NCI-H1417 treated with DMSO at 0.1 percent for 48 hours (cell line): ENCODE results near the gene RBM4B.
"Not testable (repeated sequence)": the region's sequence is repeated elsewhere in the genome, so short reads cannot be mapped to it uniquely, and the experiment has no call there.

Source experiments
- DNase-seq: peaks from one replicate; lab custom pipeline; 2025; lab: John Stamatoyannopoulos, UW

The RBM4B gene, protein sequence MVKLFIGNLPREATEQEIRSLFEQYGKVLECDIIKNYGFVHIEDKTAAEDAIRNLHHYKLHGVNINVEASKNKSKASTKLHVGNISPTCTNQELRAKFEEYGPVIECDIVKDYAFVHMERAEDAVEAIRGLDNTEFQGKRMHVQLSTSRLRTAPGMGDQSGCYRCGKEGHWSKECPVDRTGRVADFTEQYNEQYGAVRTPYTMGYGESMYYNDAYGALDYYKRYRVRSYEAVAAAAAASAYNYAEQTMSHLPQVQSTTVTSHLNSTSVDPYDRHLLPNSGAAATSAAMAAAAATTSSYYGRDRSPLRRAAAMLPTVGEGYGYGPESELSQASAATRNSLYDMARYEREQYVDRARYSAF

DNA sequence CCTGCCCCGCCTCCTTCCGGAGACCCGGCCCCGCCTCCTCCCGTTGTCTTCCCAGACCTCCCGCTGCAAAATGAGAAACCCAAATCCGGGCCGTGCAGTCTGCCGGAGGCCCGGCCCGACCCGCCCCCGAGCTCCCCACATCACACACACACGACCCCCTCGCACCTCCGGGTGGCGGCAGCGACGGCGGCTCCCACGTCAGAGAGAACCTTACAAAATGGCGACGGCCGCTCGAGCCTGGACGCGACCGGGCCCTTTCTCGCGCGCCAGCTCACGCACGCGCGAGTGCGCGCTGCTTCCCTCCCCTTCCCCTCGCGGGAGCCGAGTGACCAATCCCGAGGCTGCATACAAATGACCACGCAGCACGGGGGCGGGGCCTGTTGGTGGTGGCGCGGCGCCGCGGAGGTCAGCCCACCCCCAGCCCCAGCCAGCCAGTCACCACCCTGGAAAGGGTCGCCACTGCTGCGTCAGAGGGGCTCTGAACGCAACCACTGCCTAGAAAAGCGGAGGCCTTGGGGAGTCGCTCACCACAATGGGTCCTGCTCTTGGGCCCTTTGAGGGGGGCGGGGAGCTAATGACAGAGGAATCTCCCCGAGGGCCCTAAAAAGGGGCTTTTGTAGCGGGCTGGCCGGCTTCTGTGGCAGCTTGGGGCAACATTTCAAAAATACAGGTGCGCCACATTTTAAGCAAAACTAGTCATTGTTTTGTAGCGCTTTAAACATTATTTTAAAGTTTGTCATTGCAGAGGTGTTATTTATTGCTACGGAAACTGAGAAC is at the start of gene RBM4B:
Gene RBM4B, minus strand, starts transcription at position 289 of the 777 bp plus-strand sequence. CDS start 808 bp downstream, outside the sequence.
- DNase-seq: peak; percentile 73

GRCh38 chr11:66725647-66726046 is 48.0 kb upstream of the RBM4B start:
- no peak for DNase-seq

DNA sequence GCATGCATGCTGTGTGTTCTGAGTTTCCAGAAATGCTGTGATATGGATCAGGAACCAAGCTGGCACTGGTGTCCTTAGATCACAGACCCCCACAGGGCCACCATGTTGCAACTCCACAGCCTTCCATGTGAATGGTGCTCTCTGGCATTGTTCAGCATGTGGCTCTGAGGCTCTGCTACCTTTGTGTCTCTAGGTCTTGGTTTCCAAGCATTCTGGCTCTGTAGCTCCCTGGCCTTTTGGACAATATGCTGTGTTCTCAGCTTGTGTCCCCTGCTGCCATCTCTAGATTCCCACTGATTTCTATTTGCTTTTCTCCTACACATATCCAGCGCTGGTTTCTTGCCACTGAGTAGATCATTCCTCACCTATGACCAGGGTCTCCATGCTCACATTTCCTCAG is 47.4 kb upstream of the RBM4B start:
- DNase-seq: no peak

DNA sequence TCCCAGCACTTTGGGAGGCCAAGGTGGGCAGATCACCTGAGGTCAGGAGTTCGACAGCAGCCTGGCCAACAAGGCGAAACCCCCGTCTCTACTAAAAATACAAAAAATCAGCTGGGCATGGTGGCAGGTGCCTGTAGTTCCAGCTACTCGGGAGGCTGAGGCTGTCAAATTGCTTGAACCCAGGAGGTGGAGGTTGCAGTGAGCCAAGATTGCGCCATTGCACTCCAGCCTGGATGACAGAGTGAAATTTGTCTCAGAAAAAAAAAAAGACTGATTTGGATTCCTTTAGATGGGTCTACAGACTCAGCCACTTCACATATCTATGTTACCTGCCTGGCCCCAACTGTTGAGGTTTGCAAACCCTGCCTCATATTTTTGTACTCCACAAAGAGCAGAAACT is 46.5 kb upstream of the RBM4B start:
- DNase-seq: not testable (repeated sequence)

DNA sequence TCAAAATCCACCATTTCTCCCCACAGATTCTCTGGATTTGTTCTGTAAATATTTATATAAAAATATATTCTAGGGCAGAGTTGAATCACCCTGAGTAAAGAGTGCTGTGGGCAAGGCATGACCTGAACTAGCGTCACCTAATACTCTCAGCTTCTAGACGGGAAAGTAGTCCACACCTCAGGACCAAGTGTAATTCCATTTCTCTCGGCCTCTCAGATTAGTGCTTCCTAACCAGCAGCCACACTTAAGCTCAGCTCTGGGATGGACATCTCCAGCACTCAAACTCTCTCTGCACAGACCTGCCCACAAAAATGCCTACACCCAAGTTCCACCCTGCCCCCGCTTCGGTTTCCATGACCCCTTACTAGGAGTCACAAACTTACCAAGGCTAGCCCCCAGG is 46.0 kb upstream of the RBM4B start:
- DNase-seq: no peak

GRCh38 chr11:66722745-66723651 is 45.3 kb upstream of the RBM4B start:
- DNase-seq: no peak

- DNase-seq: no peak
These were observed 44.3 kb upstream of the RBM4B start for GRCh38 chr11:66721939-66722338.

GRCh38 chr11:66720899-66721470 is 43.3 kb upstream of the RBM4B start:
- DNase-seq: no peak

DNA sequence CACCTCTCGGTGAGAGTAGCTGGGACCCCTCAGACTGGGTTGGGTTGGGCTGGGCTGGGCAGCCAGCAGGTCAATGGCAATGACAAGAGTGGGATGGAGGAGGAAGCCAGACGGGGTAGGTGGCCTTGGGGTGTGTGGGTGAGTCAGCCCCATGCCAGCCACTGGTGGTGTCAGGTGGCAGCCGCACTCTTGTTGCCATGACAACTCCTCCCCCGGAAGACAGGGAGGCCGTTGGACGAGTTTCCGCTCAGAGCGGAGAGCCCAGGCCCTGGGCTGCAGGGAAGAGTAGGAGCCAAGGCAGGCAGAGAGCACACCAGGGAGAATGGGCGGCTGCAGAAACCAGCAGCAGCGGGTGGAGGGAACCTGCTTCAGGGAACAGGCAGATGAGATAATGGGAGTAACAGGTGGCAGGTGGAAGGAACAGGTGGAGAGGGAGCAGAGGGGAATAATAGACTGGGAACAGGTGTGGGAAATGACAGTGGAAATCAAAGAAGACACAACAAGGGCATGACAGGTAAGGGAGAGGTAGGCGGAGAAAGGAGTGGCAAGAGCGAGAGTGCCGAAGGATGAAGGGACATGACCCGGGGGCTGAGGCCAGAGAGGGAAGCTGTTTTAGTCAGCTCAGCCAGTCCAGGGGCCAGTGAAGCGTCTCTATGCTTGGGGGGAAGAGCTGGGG is 42.7 kb upstream of the RBM4B start:
- peak; percentile 92 for DNase-seq

- DNase-seq: no peak
These were observed 41.6 kb upstream of the RBM4B start for GRCh38 chr11:66719111-66719872.

- peak; percentile 32 for DNase-seq
These were observed 40.8 kb upstream of the RBM4B start for GRCh38 chr11:66718320-66718971.

DNA sequence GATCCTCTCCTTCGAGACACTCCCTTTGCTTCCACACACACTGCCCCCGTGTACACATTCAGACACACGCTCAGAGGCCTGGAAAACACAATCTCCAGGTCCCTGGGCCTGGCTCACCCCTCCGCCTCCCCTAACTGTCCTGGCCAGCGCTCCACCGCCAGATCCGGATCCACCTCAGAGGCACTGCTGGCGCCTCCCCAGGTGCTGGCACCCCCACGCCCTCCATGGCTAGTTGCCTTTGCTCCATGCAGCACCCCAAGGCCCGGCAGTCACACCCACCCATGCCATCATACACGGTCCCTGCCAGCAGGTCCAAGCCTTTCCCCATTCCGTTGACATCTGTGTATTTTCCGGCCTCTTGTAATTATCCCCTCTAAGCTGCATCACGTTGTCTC is 40.2 kb upstream of the RBM4B start:
- DNase-seq: no peak

DNA sequence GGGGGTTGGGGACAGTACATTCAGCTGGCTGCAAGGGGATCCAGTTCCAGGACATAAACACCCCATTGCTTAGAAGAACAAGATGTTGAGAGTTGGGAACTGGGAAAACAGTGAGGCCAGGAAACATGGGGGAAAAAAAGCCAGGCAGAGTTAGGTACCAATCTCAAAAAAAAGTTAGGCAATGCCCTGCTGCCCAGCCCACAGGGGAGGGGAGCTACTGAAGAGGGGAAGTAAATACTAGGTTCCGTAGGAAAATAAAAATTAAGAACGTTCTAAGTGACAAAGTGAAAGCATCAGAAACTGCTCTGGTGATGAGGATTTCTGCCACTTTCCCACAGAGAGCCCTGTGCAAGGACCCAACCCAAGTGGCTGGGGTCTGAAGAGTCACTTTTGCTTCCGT is 39.3 kb upstream of the RBM4B start:
- no peak for DNase-seq

DNA sequence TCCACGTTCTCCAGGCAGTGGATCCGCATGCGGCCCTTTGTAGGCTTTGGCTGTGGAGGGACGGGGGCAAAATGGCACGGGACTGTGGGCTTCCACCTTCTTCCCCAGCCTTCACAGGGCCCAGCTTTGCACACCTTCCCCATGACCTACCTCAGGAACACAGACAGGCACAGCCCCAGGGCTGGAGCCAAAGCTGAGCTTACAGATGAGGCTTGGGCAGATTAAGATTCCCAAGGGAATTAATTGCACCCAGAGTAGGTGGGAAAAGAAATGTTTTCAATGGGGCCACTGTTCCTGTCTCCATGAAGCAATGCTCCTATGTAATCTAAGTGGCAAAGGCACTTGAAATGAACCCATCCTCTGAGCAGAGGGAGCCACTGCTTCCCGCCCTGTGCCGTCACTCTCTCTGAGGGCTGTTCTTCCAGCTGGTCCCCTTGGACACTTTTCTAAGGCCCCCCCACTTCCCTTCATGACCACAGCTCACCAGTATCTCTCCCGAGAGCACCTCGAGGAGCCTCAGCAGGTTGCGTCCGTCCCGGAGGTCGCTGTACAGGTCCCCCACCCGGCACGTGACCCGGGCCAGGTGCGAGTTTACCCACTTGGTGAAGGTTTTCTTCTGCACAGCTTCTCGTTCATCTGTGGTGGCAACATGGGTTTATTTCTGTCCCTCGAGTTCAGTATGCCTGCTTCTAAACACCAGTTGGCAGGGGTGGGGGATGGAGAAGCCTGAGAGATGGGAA is 37.8 kb upstream of the RBM4B start:
- DNase-seq: no peak

- no peak for DNase-seq
These were observed 36.2 kb upstream of the RBM4B start for GRCh38 chr11:66713746-66714480.

DNA sequence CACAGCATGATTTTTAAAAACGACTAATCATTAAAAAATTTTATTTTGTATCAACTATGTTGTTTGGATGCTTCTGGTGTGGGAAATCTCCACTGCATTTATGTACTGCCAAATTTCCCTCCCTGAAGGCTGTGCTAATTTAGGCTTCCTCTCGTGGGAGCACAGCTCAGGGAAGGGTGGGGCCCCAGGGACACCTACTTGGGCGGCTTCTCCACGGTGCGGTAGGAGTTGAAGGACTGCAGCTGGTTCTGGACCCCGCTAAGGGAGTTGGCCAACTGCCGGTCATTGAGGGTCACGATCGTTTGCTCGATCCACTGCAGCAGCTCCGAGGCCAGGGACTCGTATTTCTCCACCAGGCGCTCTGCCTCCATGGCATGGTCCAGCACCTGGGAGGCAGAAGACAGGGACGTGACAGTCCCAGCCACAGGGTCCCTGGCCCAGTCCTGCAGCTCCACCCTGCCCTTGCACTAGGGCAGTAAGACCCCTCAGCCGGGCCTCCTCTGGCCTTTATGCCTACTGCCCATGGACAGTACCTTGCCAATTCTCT is 32.8 kb upstream of the RBM4B start:
- no peak for DNase-seq

DNA sequence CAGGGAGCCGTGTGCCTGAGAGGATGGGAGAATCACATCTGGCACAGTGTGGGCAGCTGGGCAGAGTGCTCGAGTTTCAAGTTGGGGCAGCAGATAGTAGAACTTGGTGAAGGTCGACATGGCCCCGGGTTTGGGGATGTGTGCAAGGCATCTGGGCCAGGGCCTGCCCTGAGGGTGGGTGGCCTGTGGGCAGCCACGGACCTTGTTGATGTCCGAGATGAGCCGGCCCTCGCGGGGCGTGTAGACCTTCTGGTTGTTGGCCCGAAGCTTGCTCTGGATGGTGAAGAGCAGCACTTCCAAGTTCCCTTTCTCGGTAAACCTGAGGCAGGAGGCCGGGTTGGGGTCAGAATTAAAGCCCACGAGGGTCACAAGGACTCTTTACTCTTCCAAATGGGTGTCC is 31.0 kb upstream of the RBM4B start:
- DNase-seq: no peak

DNA sequence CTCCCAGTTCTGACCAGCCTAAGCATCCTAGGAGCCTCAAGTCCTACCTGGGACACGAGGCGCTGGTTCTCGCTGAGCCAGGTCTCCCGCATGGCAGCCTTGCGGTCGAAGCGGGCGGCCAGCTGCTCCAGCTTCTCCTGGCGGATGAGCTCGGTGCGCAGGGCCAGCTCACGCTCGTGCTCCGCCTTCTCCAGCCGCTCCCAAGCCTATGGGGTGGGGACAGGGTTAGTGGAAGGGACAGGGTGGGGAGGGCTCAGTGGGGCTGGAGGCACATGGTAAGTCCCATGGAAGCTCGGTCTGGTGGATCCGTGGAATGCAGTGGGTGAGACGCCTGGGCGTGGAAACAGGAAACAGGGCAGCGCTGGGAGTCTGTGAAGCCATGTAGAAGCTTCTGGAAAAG is 30.4 kb upstream of the RBM4B start:
- DNase-seq: no peak
